NCI-H2196 treated with DMSO at 0.1 percent for 48 hours (cell line): ENCODE measurements around the gene COL6A3.
A peak's percentile ranks its signal among the peaks of the same experiment; 100 is the strongest.

Source experiments
- DNase-seq: peaks from one replicate; lab custom pipeline; 2025; ENCODE audit not compliant: unreplicated experiment; lab: John Stamatoyannopoulos, UW

COL6A3 gene

GRCh38 chr2:237445611-237446337 is 31.8 kb upstream of the COL6A3 start:
- DNase-seq, result no peak

- no peak for DNase-seq
Measured at GRCh38 chr2:237444071-237444470, 30.1 kb upstream of the COL6A3 start.

DNA sequence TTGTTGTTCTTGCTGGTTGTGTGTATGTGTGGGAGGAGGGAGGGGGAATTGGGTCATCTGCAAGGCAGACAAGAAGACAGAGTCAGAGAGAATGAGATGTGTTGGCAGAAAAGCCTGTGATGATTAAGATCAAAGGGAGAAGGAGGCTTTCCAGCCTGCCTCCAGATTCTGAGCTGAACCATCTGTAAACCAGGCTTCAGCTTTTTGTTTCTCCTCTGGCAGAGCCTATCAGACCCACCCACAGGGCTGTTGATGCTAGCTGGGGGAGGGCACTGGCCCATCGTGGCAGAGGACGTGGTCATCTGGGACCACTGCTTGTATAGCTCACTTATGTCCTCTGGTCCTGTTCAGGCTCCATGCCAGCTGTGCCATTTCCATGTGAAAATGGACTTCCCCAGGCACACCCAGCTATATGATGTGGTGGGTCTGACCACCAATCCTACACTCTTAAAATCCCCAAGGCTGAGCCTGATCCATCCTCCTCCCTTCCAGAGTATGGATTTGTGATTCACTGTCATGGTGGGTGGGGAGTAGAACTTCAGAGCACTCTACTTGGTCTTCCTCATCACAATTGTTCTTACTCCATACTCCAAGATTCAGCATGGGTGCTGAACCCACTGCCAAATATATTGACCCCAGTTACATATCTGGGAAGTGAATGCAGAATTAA is 27.8 kb upstream of the COL6A3 start:
- DNase-seq, result no peak

- DNase-seq, result no peak
Measured at GRCh38 chr2:237440819-237441281, 26.9 kb upstream of the COL6A3 start.

GRCh38 chr2:237438080-237438940 is 24.3 kb upstream of the COL6A3 start:
- DNase-seq, result peak; percentile 24

DNA sequence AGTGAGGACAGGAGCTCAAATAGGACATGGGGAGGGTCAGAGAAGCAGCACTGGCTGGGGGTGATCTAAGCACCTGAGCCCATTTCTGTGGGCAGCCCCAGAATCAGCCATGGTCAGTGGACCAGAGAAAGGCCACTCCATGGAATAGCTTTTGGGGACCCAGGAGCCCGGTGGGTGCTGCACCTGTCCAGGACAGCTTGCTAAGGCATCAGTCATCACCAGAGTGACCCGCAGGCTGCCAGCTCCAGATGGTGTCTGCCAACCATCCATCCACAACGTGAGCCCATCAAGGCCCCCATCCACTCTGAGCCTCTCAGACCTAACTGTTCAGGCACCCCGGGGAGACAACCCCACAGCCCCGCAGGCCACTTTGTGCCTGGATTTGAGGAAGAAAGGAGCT is 23.6 kb upstream of the COL6A3 start:
- DNase-seq, result no peak

GRCh38 chr2:237435844-237436587 is 22.1 kb upstream of the COL6A3 start:
- no peak for DNase-seq

GRCh38 chr2:237434866-237435311 is 20.9 kb upstream of the COL6A3 start:
- DNase-seq, result no peak

- peak; percentile 26 for DNase-seq
Measured at GRCh38 chr2:237433920-237434676, 20.1 kb upstream of the COL6A3 start.

GRCh38 chr2:237432484-237433092 is 18.6 kb upstream of the COL6A3 start:
- DNase-seq, result no peak

GRCh38 chr2:237431837-237432236 is 17.9 kb upstream of the COL6A3 start:
- DNase-seq, result no peak

DNA sequence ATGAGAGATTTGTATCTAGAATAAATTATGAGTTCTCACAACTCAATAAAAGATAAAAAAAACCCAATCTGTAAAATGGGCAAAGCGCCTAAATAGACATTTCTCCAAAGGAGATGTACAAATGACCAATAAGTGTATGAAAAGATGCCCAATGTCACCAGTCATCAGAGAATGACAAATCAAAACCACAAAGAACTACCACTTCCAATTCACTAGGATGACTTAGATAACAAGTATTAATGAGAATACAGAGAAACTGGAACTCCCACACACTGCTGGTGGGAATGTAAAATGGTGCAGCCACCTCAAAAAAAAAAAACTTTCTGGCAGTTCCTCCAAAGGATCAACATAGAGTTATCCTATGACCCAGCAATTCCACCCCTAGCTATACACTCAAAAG is 17.4 kb upstream of the COL6A3 start:
- no peak for DNase-seq

GRCh38 chr2:237430861-237431260 is 16.9 kb upstream of the COL6A3 start:
- DNase-seq, result no peak

- DNase-seq, result no peak
Measured at GRCh38 chr2:237429753-237430152, 15.8 kb upstream of the COL6A3 start.

DNA sequence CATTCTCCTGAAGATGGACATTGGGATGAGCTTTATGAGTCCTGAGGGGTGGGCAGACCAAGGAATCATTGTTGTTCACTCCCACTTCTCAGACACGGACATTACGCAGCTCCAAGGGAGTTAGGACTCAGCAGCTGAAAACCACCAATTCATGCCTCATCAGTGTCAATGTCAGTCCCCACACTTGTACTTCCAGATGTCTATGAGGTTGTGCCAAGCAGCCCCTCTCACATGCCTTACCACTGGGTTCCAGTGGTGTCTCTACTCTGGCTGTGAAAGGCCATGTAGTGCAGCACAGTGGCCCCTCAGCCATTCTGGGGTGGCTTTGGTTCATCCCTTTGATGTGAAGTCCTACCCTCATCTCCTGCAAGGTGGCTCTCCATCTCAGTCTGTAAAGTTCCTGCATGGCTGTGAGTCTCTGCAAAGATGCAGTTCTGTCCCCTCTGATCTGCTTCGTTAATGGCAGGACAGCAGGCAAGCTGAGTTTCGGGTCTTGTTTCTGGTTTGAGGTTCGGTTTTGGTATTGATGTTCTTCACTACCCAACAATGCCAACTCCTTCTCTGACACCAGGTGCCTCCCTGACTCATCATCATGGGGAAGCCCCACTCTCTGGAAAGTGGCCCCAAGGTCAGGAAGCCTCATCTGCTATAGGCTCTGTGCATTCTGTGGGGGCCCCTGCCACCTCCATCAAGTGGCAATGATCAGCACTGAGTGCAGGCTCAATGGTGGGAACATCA is 14.0 kb upstream of the COL6A3 start:
- DNase-seq, result no peak

- DNase-seq, result no peak
Measured at GRCh38 chr2:237426517-237426916, 12.6 kb upstream of the COL6A3 start.

DNA sequence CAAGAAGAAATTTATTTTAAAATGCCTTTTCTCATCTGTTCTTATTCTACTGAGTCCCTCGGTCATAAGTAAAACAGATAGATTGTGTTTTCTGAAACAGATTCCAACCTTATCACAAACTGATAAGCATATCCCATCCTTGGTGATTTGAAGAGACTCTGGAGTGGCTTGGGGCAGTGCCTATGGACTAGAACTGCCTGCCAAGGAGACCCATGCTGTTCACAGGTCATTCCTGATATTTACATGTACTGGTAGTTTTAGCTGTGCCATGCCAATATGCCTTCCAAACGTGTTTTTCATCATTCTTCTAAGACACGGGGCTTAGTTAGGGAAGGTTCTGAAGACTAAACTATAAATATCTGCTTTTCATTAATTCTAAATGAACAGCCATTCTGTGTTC is 11.4 kb upstream of the COL6A3 start:
- no peak for DNase-seq

DNA sequence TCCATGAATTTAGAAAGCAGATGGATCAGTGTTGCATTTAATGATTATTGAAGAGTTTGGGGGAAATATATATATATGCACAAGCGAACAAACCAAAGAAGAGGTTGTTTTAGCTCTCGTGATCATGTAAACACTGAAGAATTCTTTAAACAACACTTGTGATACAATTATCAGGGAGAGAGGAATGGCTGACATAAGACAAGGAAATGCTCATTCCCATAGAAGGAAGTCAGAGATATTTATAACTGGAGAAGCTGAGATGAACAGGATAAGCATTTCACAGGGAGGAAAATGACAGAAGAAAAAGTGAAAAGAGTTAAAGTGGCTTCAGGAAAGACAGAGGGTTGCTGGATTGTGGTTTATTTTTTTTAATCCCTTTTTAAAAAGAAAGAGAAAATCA is 10.6 kb upstream of the COL6A3 start:
- no peak for DNase-seq

- DNase-seq, result no peak
Measured at GRCh38 chr2:237423891-237424290, 9.9 kb upstream of the COL6A3 start.
